Measurements from ENCODE around the gene PTPRN2. TPM values are rescaled to one million over a fixed set of nuclear protein-coding genes. Genes with fewer than 3 reads are reported as not detected.

Gene PTPRN2
- total and polyA plus RNA-seq, 2 experiments from 2014 or later = 0.28 TPM; not detected in 1

DNA sequence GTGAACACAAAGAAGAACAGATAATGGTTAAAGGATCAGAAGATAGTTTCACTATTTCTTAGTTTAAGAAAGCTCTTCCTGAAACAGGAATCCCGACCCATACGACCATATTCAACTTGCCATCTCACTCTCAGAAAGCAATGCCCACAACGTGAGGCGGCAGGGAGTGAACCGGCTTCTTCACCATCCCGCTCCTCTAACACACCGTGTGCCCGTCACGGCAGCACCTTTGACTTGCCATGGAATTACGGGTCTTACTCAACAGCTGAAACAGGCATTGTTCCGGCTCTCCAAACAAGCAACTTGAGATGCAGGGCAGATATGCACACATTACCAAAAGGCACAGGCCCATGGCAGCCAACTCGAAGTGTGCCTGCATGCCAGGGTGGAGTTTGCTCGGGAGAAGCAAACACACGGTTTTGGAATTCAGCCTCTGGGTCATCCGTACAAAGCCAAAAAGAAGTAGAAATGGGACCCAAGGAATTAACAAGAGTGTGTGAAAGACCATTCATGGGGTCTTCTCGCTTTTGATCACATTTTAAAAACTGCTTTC lies 957.2 kb downstream of the PTPRN2 start:
- H3K9me3 ChIP-seq (ENCODE audit: low read depth) = no peaks in the 10 kb centered on the region
- no peak for DNase-seq (ENCODE audit: low read depth in 1 of 2, low spot score in 1 of 2)
- no peaks in the 10 kb centered on the region for H3K36me3 ChIP-seq
- H3K27me3 ChIP-seq = peaks cover 5% of the 10 kb centered on the region
- H3K4me1 ChIP-seq (ENCODE audit: low read depth) = no peaks in the 10 kb centered on the region
- TF ChIP-seq, protein P1, sequence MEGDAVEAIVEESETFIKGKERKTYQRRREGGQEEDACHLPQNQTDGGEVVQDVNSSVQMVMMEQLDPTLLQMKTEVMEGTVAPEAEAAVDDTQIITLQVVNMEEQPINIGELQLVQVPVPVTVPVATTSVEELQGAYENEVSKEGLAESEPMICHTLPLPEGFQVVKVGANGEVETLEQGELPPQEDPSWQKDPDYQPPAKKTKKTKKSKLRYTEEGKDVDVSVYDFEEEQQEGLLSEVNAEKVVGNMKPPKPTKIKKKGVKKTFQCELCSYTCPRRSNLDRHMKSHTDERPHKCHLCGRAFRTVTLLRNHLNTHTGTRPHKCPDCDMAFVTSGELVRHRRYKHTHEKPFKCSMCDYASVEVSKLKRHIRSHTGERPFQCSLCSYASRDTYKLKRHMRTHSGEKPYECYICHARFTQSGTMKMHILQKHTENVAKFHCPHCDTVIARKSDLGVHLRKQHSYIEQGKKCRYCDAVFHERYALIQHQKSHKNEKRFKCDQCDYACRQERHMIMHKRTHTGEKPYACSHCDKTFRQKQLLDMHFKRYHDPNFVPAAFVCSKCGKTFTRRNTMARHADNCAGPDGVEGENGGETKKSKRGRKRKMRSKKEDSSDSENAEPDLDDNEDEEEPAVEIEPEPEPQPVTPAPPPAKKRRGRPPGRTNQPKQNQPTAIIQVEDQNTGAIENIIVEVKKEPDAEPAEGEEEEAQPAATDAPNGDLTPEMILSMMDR (IDR thresholded peaks at IDR 0.05; ENCODE audit: low read depth, low read length) = no peak
- H3K4me3 ChIP-seq = no peak overlapping the region
- H3K27ac ChIP-seq = no peak overlapping the region

DNA sequence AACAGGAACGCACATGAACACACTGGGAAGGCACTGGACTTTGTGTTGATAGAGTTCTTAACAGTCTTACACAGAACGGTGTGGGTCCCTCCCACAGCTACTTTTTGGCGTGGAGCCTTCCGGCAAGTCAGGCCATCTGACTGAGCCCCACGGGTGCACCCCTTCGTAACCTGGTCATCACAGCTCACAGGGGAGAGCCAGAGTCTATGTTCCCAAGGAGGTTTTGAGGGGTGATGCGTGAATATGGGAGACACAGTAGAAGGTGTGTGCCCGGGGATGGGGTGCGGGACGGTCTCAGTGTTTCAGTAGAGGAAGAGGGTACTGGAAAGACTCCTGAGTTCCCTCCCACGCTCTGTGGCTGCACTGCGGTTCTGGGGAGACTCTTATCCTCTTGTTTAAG lies 959.2 kb downstream of the PTPRN2 start:
- DNase-seq (ENCODE audit: low read depth in 1 of 2, low spot score in 1 of 2) = no peak
- H3K27me3 ChIP-seq = no peaks in the 10 kb centered on the region
- H3K27ac ChIP-seq = no peak overlapping the region
- no peak overlapping the region for H3K4me3 ChIP-seq
- H3K4me1 ChIP-seq (ENCODE audit: low read depth) = no peaks in the 10 kb centered on the region
- no peaks in the 10 kb centered on the region for H3K9me3 ChIP-seq (ENCODE audit: low read depth)
- no peaks in the 10 kb centered on the region for H3K36me3 ChIP-seq
- TF ChIP-seq, protein P1 (IDR thresholded peaks at IDR 0.05; ENCODE audit: low read depth, low read length) = no peak

DNA sequence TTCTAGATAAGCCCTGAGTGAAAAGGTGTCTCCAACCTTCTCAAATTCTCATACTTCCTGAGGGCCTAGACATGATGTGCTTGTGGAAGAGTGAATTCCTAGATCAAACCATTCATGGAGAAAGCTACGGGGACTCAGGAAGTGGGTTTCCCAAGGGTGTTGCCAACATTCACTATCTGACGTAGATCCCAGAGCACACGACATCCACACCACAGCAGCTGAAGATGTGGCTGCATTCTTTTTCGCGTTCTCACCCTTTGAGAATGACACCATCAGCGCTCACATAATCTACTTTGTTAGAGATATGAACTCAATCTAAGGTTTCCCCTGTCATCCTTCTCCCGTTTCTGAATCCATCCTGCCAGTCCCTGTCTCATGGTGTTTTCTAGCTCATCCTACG lies 960.0 kb downstream of the PTPRN2 start:
- Histone ChIP-seq H3K9me3 (ENCODE audit: low read depth) (no peaks in the 10 kb centered on the region), H3K27ac (no peak overlapping the region), H3K36me3 (no peaks in the 10 kb centered on the region), H3K27me3 (no peaks in the 10 kb centered on the region), H3K4me1 (ENCODE audit: low read depth) (no peaks in the 10 kb centered on the region), H3K4me3 (no peak overlapping the region)
- DNase-seq (ENCODE audit: low read depth in 1 of 2, low spot score in 1 of 2) = no peak
- TF ChIP-seq, protein P1 (IDR thresholded peaks at IDR 0.05; ENCODE audit: low read depth, low read length) = no peak

DNA sequence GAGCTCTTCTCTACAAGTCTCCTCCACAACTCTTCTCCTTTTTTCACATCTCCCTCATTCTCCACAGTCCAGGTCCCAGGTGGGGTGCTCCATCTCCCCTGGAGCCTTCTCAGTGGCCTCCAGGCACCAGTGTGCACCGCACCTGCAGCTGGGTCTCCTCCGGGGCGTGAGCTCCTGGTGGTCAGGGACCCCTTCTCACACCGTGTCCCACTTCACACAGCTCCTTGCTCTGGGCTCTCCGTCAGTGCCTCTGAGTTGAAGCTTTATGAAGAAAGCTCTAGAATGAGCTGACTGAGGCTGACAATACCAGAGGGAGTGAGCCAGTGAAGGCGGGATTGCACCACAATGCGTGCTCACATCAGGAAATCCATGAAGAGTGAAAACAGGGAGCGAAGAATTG lies 960.6 kb downstream of the PTPRN2 start:
- Histone ChIP-seq H3K27ac (no peak overlapping the region), H3K4me1 (ENCODE audit: low read depth) (no peaks in the 10 kb centered on the region), H3K9me3 (ENCODE audit: low read depth) (no peaks in the 10 kb centered on the region), H3K27me3 (no peaks in the 10 kb centered on the region), H3K4me3 (no peak overlapping the region), H3K36me3 (no peaks in the 10 kb centered on the region)
- TF ChIP-seq, protein P1 (IDR thresholded peaks at IDR 0.05; ENCODE audit: low read depth, low read length) = no peak
- DNase-seq (ENCODE audit: low read depth in 1 of 2, low spot score in 1 of 2) = no peak

DNA sequence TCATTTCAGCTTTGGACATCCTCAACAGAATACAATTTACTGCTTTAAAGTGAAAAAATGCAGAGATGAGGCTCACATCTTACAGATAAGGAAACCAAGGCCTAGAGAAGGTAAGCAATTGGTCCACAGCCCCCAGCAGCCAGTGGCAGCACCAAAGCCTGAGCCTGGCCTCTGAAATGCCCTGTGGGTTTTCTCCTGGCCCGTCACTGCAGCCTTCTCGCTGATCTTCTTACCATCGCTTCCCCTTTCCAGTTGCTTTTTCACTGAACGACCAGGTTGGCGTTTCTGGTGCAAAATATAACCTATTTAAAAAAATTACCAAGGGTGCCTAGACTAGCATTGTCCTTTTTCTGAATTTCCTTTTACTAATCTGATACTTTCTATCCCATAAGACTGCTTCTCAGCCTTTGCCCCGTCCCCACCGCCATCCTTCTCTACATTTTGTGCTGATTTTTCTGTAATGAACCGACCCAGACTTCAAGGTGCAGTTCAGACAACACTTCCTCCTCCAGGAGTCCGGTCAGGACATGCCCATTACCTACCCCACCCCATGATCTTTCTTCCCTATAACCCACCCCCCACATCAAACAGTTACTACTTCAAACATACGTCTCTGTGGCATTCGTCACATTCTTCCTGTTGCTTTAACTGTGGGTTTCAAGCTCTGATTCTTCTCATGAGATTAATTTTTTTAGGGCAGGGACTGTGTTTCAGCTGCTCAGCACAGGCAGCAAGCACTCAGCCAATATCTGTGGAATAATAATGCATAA lies 961.5 kb downstream of the PTPRN2 start:
- TF ChIP-seq, protein P1 (IDR thresholded peaks at IDR 0.05; ENCODE audit: low read depth, low read length) = no peak
- Histone ChIP-seq H3K4me3 (no peak overlapping the region), H3K27ac (no peak overlapping the region), H3K9me3 (ENCODE audit: low read depth) (no peaks in the 10 kb centered on the region), H3K27me3 (no peaks in the 10 kb centered on the region), H3K36me3 (no peaks in the 10 kb centered on the region), H3K4me1 (ENCODE audit: low read depth) (no peaks in the 10 kb centered on the region)
- no peak for DNase-seq (ENCODE audit: low read depth in 1 of 2, low spot score in 1 of 2)

Measured in cardiac muscle cell (in vitro differentiated cells and primary cell).